ENCODE measurements around the gene CLIP2. TPM values are rescaled to one million over a fixed set of nuclear protein-coding genes. Genes with fewer than 3 reads are reported as not detected.
"Not testable (repeated sequence)": the region's sequence is repeated elsewhere in the genome, so short reads cannot be mapped to it uniquely, and the experiment has no call there.

The CLIP2 gene
- total RNA-seq, 1 experiment from 2014 or later: 29.3 TPM

- peak; percentile 58 for DNase-seq (ENCODE audit: low read depth)
Measured at GRCh38 chr7:74401137-74401859, 112.1 kb downstream of the CLIP2 start.

DNA sequence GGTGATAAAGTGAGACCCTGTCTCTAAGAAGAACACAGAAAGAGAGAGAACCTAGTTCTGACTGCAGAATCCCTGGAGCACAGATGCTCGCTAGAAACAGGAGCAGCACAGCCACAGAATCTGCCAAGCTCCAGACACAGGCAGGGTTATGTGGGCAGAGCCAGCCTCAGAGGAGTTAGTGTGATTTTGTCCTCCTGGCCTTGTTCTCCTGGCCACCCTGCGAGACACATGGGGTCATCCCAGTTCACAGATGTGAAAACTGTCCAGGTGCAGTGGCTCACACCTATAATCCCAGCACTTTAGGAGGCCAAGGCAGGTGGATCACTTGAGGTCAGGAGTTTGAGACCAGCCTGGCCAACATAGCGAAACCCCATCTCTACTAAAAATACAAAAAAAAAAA, 113.5 kb downstream of the CLIP2 start:
- DNase-seq (ENCODE audit: low read depth): not testable (repeated sequence)

DNA sequence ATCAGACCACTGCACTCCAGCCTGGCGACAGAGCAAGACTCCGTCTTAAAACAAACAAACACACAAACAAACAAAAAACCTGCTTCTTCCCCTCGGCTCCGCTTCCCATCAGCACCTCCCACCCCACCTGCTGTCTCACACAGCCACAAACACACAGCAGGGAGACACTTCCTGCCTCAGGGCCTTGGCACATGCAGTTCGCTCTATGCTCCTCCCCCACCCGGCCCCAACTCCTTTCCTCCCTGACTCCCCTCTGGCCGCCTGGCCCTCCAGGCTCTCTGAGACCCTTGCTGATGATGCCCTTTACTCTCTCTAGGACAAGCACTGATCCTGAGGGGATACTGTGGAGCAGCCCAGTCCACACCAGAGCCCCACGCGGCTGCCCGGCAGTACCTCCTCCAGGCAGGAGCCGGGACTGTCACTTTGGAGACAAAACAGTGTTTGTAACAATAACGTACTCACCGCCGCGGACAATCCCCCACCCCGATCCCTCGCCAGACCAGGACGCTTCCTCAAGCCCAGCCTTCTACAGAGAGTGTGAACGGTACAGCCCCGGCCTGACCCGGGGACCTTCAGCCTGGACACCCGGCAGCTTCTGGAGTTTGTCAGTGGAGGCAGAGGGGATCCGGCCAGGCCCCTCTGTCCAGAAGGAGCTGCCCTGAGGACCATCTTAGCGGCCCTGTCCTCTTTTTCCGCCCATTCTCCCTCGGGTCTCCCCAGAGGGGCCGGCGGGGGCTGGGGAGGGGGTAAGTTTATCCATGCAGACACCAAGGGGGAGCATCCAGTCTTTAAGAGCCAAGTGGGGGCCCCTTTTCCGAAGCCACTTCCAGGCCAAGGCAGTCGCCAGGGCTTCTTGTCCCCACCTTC, 114.5 kb downstream of the CLIP2 start:
- DNase-seq (ENCODE audit: low read depth): no peak

DNA sequence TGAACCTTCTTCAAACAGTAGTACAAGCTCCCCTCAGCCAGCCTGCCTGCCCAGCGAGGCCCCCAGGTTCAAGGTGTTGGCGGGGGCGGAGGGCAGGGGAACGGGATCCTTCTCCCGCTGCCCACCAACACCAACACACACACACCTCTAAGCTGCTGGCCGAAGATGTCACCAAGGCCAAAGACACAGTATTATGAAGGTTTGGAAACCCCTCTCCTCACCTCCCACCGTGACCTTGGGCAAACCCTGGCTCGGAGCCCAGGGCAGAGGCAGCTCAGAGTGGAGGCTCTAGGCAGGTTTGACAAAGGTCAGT, 115.1 kb downstream of the CLIP2 start:
- no peak for DNase-seq (ENCODE audit: low read depth)

- DNase-seq (ENCODE audit: low read depth): no peak
Measured at GRCh38 chr7:74404741-74405140, 115.5 kb downstream of the CLIP2 start.

DNA sequence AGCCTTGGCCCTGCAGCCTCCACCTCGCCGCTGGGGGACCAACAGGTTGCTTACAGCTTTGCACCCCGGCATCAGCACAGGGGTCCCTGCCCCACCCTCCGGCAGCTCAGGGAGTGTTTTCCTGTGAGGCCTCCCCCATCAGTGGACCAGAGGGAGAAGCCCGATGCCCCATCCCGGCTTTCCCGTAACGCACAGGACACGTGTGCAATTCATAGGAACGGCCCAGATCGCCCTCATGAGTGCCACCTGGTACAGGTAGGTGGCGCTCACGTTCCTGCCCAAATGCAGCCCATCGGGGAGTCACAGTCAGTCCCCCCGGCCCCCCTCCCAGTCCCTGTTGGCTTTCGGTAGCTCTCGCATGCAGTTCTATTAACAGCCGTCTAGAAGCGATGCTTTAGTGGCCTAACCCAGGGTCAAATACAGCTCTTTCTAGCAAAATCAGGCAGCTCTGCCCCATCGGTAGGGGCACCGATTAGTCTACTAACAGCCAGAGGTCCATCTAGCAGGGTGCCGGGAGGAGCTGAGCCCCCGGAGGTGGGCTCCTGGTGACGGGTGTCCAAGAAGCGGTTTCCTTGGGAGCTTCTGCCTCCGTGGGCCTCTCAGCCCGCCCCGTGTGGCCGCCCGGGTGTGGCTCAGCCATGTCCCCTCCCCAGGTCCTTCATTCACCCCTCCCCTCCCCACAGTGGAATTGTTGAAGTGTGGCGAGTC, 116.1 kb downstream of the CLIP2 start:
- DNase-seq (ENCODE audit: low read depth): no peak

DNA sequence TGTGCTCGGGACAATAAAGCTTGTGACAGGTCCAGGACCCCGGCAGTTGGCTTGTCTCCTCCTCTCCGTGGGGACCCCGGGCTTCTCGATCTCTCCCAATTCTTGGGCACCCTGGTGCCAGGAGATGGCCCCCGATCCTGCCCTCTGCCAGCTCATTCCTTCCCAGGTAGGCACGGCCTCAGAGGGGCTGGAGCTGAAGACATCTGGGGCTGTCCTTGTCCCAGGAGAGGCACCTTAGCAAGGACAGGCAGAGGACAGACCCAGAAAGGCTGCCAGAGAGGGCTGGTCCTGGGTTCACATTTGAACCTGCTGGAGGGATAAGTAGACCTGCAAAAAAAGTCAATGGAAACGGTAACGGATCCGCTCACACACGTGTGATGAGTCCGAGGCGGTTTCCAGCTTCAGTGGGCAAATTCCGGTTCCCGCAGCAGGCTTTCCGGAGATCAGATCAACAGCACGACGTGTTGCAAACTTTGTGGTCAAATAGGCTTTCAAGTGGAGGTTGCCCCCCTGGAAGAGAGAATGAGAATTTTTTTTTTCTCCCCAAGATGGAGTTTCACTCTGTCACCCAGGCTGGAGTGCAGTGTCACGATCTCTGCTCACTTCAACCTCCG, 116.8 kb downstream of the CLIP2 start:
- no peak for DNase-seq (ENCODE audit: low read depth)

GRCh38 chr7:74407958-74408357, 118.8 kb downstream of the CLIP2 start:
- no peak for DNase-seq (ENCODE audit: low read depth)

DNA sequence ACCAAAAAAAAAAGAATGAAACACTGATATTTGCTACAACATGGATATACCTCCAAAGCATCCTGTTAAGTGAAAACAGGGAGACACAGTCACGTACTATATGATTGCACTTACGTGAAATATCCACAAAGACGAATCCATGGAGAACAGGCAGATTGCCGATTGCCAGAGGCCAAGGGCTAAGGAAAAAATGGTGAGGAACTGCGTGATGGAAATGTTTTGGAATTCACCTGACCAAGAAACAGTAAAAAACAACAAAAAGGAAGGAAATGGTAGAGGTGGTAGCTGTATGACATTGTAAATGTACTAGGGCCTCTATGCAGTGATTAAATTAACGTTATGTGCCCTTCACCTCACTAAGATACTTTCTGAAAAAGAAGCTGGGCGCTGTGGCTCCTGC, 120.4 kb downstream of the CLIP2 start:
- DNase-seq (ENCODE audit: low read depth): no peak

DNA sequence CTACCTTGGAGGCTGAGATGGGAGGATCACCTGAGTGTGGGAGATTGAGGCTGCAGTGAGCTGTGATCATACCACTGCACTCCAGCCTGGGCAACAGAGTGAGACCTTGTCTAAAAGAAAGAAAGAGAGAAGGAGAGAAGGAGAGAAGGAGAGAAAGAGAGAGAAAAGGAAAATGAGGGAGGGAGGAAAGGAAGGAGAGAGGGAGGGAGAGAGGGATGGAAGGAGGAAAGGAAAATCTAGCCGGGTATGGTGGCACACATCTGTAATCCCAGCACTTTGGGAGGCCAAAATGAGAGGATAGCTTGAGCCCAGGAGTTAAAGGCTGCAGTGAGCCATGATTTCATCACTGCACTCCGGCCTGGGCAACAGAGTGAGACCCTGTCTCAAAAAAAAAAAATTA, 121.6 kb downstream of the CLIP2 start:
- DNase-seq (ENCODE audit: low read depth): no peak

DNA sequence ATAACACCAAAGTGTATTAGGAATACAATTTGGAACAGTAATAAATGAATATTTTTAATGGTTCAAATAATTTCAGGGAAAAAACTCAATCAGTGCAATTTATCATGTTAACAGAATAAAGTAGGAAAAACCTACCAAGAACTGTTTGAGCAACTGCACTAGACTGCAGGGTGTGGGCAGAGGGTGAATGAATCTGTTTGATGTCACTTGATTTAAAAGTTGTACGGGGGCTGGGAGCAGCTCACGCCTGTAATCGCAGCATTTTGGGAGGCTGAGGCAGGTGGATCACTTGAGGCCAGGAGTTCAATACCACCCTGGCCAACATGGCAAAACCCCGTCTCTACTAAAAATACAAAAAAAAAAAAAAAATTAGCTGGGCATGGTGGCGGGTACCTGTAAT, 122.4 kb downstream of the CLIP2 start:
- DNase-seq (ENCODE audit: low read depth): not testable (repeated sequence)

DNA sequence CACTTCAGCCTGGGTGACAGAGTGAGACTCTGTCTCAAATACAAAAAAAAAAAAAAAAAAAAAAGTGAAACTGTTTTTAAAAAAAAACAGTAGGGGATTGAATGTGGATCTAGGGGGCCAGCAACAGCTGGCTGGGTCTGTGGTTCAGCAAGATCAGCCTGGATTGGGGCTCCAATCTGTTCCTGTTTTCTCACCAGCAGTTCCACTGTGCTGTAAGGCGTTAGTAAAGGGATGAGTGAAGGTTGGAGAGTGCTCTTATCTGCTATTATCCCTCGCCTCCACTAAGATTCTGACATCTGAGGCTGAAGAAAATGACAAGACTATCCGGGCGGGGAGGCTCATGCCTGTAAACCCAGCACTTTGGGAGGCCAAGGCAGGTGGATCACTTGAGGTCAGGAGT, 122.8 kb downstream of the CLIP2 start:
- DNase-seq (ENCODE audit: low read depth): no peak

- DNase-seq (ENCODE audit: low read depth): no peak
Measured at GRCh38 chr7:74412603-74413002, 123.4 kb downstream of the CLIP2 start.

- not testable (repeated sequence) for DNase-seq (ENCODE audit: low read depth)
Measured at GRCh38 chr7:74414595-74415333, 125.6 kb downstream of the CLIP2 start.

- DNase-seq (ENCODE audit: low read depth): peak; percentile 51
Measured at GRCh38 chr7:74417419-74417971, 128.3 kb downstream of the CLIP2 start.

- DNase-seq (ENCODE audit: low read depth): no peak
Measured at GRCh38 chr7:74418076-74418475, 128.9 kb downstream of the CLIP2 start.

DNA sequence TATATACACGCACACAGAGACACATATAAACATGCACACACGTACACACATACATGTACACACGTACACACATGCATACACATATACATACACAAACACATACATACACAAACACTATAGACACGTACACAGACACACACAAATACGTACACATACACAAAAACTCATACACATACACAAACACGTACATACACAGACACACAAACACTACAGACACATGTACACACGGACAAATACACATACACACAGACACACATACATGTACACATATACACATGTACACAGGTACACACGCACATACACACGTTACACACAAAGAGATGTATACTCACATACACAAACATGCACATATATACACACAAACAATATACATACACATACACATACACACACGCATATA, 129.3 kb downstream of the CLIP2 start:
- no peak for DNase-seq (ENCODE audit: low read depth)

DNA sequence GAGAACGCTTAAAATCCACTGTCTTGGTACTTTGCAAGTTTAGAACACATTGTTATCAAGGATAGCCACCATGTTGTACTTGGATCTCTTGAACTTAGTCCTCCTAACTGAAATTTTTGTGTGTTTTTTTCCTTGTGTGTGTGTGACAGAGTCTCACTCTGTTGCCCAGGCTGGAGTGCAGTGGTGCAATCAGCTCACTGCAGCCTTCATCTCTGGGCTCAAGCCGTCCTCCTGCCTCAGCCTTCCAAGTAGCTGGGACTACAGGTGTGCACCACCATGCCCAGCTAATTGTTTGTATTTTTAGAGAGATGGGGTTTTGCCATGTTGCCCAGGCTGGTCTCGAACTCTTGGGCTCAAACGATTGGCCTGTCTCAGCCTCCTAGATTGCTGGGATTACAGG, 130.0 kb downstream of the CLIP2 start:
- DNase-seq (ENCODE audit: low read depth): not testable (repeated sequence)

- DNase-seq (ENCODE audit: low read depth): no peak
Measured at GRCh38 chr7:74420006-74420405, 130.8 kb downstream of the CLIP2 start.

DNA sequence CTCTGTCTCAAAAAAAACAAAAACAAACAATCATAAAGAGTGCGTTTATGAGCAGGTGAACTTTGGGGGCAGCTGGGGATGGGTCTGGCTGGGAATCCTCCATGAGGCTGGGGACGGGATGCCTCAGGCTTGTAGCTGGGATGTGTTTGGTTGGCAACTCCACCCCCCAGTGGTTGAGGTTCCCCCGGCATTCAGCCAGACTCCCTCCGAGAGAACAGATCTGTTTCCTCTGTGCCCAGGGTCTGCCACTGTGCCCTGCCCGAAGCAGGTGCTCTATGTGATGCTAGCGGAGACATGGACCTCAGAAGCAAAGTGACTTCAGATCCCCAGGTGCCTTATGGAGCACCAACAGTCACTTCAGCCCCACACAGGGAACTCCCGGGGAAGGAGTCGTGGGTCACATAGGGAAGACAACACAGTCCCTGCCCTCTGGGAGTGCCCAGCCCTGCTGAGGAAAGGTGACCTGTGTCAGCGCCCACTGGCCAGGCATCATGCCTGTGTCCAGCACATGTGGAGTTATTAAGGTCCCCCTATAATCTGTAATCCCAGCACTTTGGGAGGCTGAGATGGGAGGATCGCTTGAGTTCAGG, 135.2 kb downstream of the CLIP2 start:
- no peak for DNase-seq (ENCODE audit: low read depth)

Measured in HT1080 (cell line).